ENCODE results near the gene STARD3NL.

STARD3NL gene

DNA sequence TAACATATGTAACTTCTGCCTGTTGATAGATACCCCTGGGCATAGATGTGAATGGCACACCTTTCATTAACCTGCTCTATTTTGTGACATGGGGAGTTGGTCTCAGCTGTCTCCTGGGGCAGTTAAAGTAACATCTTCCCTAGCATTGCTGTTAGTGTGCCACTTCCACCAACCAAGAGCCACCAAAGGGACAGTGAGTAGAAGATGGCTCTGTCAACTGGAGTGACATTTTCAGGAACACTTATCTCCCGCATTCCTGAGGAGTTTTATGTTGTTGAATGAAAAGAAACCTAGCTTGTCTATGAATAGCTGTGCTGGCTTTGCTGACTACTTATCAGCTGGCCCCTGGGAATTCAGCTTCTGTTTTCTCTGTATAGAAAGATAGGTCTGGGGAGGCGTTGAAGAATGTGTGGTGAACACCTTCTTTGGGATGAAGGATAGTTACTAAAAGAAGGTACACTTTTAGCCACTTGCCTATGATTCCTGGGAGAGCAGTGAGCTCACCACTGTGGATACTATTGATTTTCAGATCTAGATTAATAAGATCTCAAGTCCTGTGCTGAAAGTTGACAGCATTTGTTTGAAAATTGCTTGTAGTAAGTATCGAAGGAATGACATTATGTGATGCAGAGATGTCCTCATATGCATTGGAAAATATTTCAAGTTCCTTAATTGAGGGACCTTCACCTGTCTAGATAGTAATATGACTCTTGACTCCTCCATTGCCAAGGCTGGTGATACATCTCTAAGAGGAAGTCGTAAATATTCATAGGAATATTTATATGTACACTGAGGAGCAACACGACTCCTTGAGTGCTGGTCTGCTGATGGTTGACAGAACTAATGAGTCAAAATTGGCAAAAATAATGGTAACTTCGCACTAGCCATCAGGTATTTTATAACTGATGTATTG is 7.6 kb downstream of the STARD3NL start:
- DNase-seq, result no peak

DNA sequence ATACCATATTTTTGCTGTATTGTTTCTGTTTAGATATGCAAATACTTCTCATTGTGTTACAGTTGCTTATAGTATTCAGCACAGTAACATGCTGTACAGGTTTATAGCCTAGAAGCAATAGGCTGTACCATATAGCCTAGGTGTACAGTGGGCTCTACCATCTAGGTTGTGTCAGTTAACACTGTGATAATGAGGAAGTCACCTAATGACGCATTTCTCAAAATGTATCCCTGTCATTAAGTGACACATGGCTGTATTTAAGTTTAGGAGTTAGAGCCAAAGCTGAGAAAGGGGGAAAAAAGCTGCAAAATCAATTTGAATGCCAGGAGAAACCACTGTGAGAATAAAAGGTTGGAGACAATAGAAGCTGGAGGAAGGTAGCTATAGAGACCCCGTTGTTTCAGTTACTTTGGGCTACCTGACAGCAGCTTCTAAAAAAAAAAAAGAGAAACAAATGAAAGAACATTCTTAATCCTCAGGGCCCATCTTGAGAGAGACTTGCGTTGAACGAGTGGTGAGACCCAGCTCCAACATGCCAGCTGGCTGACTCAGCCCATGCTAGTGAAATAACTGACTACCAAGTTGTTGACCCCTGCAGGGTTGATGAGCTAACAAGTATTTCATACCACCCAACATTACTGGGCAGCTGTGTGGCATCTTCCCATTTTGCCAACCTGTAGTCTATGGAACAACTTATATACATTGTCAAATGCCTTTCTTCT is 8.7 kb downstream of the STARD3NL start:
- DNase-seq, result no peak

DNA sequence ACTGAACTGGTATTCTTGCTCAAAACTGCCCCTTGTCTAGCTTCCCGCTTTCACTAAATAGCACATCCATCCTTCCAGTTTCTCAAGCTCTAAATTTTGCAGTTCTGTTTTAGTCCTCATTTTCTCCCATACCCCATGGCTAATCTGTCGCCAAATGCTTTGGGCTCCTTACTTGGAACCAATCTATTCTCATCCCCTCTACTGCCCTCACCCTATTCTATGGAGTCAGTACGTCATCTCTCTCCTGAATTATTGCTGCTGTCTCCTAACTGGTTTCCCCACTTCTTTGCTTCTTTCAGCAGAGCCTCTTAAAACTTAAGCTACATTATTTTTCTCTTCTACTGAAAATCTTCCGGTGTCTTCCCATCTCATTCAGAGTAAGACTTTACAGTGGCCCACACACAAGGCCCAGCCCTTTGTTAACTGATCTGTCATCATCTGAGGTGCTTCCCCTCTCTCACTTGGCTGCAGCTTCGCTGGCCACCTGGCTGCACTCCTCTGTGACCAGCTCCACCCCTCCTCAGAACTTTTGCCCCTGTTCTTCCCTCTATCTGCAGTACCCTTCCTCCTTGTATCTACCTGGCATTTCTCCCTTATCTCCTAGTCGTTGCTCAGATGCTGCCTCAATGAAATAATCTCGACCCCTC is 9.9 kb downstream of the STARD3NL start:
- no peak for DNase-seq

DNA sequence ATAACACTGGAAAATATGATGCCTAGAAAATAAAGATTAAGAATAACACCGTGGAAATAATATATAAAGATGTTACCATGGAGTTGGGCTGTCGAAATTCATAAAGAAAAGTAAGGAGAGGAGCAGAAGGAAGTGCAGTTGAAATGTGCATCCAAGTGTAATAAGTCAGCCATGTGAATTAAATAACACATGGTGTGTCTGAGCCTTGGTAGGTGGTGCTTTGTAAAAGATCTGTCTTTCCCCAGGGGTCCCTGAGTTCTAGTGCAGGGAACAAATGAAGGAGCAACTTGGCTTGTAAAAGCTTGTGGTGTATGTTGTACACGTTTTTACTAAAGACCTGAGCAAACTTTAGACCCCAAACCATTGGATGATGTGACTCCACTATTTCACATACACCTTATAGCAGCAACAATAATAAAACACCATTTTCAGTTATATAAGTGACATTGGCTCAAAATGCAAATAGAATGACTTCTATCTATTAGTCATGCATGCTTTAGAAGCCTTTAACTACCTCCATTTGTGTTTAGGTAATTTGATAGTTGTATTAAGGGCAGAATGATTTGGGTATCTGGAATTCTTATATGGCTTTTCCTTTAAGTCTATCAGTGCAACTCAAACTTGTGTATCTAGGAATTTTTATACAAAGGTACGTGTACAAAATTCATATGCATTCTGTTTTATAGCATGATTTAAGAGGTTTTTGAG is 11.3 kb downstream of the STARD3NL start:
- DNase-seq, result no peak

DNA sequence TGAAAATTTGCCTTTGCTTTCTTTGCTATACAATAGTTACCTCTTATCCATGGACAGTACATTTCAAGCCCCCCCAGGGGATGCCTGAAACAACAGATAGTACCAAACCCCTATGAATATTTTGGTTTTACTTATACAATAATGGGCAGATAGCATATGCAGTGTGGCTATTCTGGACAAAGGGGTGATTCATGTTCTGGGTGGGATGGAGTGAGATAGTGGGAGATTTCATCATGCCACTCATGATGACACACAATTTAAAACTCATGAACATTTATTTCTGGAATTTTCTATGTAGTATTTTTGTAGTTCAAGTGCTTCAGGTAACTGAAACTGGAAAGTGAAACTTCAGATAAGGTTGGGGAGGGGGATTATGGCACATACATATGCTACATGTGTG is 12.0 kb downstream of the STARD3NL start:
- DNase-seq, result no peak

DNA sequence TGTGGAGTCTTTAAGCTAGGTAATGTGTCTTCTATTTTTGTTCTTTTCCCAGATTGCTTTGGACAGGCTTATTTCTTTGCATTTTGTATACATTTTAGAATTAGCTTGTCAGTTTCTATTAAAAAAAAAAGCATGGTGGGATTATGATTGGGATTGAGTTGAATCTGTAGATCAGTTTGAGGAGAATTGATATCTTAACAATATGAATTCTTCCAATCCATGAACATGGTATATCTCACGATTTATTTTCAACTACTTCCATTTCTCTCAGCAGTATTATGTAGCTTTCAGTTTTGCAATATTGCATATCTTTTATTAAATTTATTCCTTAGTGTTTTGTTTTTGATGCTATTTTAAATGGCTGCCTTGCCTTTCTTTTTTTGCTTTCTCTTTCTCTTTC is 13.7 kb downstream of the STARD3NL start:
- DNase-seq, result no peak

DNA sequence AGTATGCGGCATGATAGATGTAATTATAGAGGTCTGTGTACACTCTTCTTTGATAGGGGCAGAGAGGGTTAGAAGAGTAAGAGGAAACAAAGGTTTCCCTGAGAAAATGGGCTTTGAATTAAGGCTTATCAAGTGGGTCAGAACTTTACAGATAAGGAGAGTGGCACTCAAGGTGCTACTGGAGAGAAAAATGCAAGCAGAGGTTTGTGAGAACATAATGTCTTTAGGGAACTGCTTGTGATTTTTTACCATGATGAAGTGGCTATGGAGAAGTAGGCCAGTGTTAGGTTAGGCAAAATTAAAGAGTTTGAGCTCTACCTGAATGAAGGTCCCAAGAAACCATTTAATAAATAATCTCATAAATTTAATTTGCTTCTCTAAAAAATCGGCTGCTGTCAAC is 14.3 kb downstream of the STARD3NL start:
- DNase-seq, result no peak

DNA sequence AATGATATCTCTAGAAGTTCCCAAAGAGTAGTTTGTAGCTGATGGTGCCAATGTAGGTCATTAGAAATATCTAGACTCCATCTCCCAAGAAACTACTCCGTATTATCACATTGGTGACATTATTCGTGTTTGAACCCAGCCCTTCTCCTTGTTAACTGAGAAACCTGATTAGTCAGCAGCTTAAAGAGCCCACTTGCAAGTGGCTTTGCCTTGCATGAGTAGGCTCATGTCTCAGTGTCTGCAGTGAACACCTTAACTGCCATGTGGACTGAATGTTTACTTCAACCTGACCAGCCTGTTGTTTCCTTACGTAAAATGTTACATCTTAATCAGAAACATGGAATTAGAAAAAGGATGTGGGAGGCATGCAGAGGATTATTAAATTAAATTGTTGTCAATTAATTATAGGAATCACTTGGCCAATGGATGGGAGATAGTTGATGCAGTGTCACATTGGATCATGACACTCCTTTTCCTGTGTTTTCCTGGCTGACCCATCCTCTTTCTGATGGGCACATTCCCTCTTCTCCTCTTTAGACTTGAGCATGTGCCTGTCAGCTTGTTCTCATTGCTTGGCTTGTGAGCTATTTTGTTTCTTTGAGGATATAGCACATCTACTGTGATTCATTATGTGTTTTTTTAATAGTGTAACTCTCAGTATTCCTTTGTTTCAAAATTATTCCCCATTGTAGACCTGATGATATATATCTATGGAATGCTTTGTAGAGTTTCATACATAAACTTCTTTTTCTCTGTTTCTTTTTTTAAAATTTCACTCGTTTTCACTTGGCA is 18.0 kb downstream of the STARD3NL start:
- no peak for DNase-seq

DNA sequence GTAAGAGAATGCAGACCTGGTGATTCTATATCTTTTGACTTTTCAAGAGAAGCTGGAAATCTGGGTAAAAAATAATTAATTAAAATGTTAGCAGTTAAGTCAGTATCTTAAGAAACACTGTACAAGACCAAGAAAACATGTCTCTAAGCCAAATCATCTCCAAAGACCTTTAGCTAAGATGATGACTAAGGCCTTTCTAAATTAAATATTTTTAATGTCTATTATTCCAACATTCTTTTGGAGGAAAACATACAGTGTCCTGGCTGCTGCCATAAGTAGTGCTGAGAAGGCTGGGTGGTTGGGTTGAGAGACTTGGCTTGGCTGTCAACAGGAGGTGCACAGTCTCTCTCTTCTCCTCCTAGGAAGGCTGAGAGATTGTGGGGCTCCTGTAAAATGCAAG is 20.3 kb downstream of the STARD3NL start:
- DNase-seq, result no peak

DNA sequence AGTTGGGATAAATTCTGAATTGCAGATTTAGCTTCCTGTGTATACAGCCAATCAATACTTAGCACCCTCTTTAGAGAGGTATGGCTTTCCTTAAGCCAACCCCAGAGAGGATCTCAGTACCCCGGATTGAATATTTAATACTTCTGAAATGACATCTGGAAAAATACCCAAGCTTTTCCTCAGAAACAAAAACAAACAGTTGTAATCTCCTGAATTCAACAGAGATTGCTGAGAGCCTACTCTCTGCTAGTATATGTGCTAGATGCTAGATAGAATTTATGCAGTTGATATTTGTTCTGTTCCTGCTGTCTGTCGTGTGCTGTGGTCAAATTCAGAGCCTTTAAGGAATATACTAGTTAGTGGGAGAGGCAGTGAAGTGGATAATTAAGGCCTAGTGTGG is 21.1 kb downstream of the STARD3NL start:
- no peak for DNase-seq

DNA sequence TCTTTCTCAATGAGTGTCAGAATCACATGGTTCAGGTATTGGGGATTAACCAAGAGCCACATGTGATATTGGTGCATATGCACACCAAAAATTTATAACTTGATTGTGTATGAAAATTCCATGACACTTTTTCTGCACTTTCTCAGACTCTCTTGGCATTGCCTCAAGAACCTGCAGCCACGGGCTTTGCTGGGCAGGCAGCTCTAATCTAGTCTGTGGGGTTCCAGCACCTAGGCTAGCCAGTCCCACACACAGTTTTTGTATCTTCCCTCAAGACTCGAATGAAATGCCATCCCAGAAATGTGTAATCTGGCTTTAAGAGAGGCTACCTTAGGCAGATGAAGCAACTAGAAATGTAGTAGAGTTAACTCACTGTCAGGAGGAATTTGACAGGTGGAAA is 21.7 kb downstream of the STARD3NL start:
- no peak for DNase-seq

DNA sequence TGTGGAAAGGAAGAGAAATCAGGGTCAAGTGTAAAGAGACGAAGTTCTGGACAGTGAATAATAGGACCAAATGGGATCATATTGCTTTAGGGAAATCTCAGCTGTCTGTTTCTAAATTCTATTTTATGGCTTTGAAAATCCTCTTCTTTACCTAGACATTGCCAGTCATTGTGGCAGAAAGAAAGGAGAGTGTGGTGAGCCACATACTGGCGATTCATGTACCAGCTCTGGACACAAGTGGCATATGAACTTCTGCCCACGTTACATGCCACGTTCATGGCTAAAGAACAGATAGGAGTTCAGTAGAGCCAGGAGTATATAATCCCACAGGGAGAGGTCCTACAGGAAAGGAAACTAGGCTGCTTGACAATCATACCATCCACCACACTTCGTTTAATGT is 28.0 kb downstream of the STARD3NL start:
- DNase-seq, result no peak

DNA sequence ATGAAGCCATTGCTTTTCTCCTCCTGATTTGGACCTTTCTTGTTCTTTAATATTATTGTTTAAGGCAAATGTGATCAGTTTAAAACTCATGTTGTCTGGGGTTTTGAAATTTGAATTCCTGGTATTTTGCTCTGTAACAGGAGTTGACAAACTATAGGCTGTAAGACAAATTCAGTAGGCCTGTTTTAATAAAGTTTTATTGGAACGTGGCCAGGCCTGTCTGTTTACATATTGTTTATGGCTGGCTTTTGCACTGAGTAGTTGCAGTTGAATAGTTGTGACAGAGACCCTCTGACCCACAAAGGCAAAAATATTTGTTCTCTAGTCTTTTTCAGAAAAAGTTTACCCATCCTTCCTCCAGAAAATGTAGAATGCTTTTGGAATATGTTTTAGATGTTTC is 29.8 kb downstream of the STARD3NL start:
- DNase-seq, result no peak

DNA sequence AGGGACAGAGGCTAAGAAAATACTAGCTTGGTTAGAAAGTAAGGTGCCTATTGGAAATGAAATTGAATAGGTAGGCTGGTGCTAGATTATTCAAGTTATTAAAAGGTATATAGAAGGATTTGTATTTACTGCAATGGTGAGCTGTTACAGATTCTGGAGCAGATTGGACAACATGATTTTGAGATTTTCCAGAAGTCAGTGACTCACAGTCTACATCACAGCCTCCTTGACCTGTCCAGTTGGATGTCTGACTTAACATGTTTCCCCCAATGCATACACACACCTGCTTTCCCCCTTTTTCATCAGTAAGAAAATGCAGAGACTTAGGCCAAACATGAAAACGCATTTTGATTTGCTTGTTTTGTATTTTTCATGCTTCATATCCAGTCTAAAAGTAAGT is 33.4 kb downstream of the STARD3NL start:
- DNase-seq, result no peak

DNA sequence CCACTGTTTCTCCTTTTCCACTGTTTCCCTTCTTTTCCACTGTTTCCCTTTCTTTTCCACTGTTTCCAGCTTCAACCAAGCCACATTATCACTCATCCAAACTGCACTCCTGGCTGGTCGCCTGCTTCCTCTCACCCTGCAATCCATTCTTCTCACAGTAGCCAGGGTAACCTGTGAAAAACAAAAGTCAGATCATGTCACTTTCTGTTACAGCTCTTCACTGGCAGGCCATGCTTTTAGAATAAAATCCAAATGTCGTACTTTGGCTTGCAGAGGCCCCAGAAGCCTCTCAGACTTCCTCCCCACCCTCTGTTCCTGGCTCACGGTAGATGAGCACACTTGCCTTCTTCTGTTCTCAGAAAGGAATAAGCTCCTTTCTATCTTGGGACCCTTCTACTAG is 33.9 kb downstream of the STARD3NL start:
- no peak for DNase-seq

DNA sequence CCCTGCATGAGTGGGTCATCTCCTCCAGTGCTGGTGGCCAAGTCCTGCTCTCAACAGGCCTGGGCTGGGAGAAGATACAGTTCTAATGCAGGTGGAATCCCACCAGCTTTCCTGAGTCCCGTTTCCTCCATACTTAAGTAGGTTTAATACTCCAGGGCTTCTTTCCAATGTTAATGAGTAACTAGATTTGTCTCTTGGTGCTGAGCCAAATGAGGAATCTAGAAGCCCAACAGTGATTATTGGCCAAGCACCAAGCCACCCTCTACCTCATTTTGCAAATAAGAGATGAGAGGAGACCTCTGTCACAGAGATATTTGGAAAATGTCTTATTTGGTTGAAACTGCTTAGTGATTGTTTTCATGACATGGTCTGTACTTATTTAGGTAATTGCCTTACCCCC is 37.1 kb downstream of the STARD3NL start:
- DNase-seq, result no peak

DNA sequence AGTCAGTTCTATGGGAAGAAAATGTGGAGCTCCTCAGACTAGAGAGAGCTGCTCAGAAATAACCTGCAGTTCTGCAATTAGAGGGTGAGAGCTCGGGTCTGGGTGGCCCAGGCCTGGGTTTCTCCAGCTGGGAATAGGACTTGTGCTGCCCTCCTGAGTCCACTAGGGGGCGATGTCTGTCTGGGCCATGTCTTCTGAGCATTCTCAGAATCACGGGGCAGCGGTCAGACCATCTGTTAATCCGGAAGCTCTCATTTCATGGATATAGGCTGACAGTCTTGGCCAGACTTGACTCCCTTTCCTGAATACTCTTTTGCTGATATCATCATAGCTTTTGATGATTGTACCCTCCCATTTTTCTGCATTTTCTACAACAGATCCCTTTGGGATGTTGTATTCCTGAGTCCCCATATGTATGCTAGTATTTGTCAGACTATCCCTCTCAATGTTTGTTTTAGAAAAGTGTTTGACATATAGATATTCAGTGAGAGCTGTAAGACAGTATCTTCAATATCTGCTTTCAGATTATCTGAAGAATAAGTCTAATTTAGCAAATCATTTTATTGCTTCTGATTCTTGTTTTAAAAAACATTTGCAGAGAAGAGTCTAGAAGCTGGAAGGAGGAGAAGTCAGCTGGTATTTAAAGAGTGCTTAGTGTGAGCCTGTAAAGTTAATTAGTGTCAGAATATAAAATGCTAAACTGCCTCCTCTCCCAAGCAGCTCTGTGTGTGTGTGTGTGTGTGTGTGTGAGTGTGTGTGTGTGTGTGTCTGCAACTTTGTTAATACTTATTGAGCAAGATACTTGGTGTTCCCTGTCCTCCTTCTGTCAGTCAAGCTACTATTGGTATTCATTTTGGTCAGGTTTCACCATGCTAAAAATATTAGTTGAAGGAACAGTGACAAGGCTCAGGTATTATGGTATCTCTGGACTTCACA is 38.0 kb downstream of the STARD3NL start:
- peak; percentile 79 for DNase-seq

DNA sequence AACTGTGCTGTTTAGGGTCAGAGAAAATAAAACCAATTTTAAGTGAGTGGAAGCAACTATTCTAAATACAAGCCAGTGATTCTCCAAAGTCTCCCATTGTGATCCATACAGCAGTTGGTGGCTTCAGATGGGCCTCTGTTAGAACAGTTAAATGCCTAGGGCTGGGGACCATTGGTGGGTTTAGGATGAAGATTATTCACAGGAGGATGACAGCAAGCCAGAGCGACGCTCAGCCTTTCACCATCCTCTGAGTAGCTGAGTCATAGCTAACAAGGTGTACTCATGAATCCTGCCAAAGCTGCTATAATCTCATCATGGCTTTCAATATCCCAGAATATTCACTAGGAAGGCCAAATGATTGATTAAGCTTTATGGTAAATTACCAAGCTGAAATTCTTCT is 39.6 kb downstream of the STARD3NL start:
- no peak for DNase-seq

DNA sequence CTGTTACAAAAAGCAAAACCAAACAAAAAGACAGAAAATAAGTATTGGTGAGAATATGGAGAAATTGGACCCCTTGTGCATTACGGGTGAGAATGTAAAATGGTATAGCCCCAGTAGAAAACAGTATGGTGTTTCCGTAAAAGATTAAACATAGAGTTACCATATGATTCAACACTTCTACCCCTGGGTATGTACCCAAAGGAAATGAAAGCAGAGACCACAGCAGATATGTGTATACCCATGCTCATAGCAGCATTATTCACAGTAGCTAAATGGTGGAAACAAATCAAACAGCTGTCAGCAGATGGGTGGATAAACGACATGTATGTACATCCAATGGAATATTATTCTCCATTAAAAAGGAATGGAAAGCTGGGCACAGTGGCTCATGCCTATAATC is 42.4 kb downstream of the STARD3NL start:
- no peak for DNase-seq

DNA sequence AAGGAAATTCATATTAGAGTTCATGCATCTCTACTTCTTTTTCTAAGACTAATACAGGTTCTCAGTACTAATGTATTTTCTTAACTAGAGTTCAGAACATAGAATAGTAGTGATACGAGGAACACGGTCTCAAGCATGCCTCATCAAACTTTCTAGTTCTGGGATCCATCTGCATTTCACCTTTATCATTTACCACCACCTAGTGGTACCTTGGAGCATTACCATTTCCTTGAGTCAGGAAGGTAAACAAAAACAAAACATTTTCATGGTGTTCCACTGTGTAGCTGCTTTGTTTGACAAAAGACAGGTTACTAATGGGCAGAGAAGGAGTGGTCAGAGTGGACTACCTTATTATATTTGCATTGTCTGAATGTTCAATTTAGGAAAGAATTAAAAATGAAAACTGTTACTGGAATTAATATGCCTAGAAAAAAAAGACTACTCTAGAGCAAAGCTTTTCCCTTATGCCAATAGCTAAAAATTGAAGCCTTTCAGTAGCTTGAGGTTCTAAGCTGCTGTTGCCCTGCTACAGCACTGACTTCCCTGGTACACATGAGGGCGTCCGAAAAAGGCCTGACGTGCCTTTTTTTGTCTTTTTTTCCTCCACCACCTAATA is 44.5 kb downstream of the STARD3NL start:
- peak; percentile 74 for DNase-seq

DNA sequence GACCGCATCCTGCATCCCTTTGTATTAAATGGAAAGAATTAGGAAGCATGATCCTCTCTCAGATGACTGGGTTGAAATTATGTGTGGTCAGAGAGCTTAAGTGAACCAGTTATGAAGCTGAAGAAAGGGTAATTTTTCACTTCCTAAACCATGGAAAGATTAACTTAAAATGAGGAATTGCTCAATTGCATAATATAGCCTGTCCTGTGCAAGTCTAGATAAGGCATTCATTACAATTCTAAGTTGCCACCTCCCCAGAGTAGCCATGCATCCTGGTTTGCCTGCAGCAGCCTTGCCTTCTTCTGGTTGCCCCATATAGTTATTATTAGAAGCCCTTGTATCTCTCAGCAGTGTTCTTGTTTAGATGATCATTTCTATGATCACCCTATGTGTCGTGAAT is 45.3 kb downstream of the STARD3NL start:
- no peak for DNase-seq
